ENCODE data around the gene HCN1. TPM values are rescaled to one million over a fixed set of nuclear protein-coding genes. Genes with fewer than 3 reads are reported as not detected.
"Not testable (repeated sequence)": the region's sequence is repeated elsewhere in the genome, so short reads cannot be mapped to it uniquely, and the experiment has no call there.

The HCN1 gene
- total RNA-seq, 2 donors from 2014 or later: 0.52 to 3.0 TPM

GRCh38 chr5:45355189-45355992, 340.8 kb downstream of the HCN1 start:
- Histone ChIP-seq H3K27me3 (no peaks in the 10 kb centered on the region), H3K9me3 (no peaks in the 10 kb centered on the region), H3K27ac (no peak overlapping the region), H3K36me3 (replicated peaks in 1 of 2; ENCODE audit: insufficient read depth in 1 of 2, low read depth in 2 of 2) (no peaks in the 10 kb centered on the region), H3K4me3 (no peak overlapping the region), H3K4me1 (peaks cover 11% of the 10 kb centered on the region)
- ATAC-seq (peak; percentile 42), DNase-seq (no peak)
- TF ChIP-seq POLR2A (IDR thresholded peaks at IDR 0.05) (no peak), CTCF (IDR thresholded peaks at IDR 0.05) (no peak)
- WGBS, 2 donors: 30 to 37% methylated on average over 3 of the region's 3 CpGs
- intact Hi-C loops (cut with DNase I): no loop called here

GRCh38 chr5:45336464-45336863, 359.7 kb downstream of the HCN1 start:
- Histone ChIP-seq H3K4me3 (no peak overlapping the region), H3K27me3 (no peaks in the 10 kb centered on the region), H3K9me3 (no peaks in the 10 kb centered on the region), H3K27ac (no peak overlapping the region), H3K4me1 (no peaks in the 10 kb centered on the region), H3K36me3 (replicated peaks in 1 of 2; ENCODE audit: insufficient read depth in 1 of 2, low read depth in 2 of 2) (no peaks in the 10 kb centered on the region)
- WGBS, 2 donors: 74 to 92% methylated on average over 2 of the region's 2 CpGs
- TF ChIP-seq CTCF (IDR thresholded peaks at IDR 0.05): no peak
- no peak for TF ChIP-seq POLR2A (IDR thresholded peaks at IDR 0.05)
- no peak for ATAC-seq
- no peak for DNase-seq
- intact Hi-C loops (cut with DNase I): no loop called here

- TF ChIP-seq POLR2A (IDR thresholded peaks at IDR 0.05) (no peak), CTCF (IDR thresholded peaks at IDR 0.05) (no peak)
- no peaks in the 10 kb centered on the region for H3K4me1 ChIP-seq
- no peaks in the 10 kb centered on the region for H3K9me3 ChIP-seq
- no peaks in the 10 kb centered on the region for H3K27me3 ChIP-seq
- 90% methylated on average over 2 of the region's 2 CpGs for WGBS, 2 donors
- no peak for DNase-seq
- H3K4me3 ChIP-seq: no peak overlapping the region
- H3K27ac ChIP-seq: no peak overlapping the region
- intact Hi-C loops (cut with DNase I): no loop called here
- H3K36me3 ChIP-seq (replicated peaks in 1 of 2; ENCODE audit: insufficient read depth in 1 of 2, low read depth in 2 of 2): no peaks in the 10 kb centered on the region
- ATAC-seq: no peak
These were observed 360.2 kb downstream of the HCN1 start for GRCh38 chr5:45335978-45336377.

- Histone ChIP-seq H3K27ac (no peak overlapping the region), H3K9me3 (no peaks in the 10 kb centered on the region), H3K36me3 (replicated peaks in 1 of 2; ENCODE audit: insufficient read depth in 1 of 2, low read depth in 2 of 2) (no peaks in the 10 kb centered on the region), H3K4me1 (no peaks in the 10 kb centered on the region), H3K27me3 (no peaks in the 10 kb centered on the region), H3K4me3 (no peak overlapping the region)
- DNase-seq: no peak
- ATAC-seq: no peak
- intact Hi-C loops (cut with DNase I): no loop called here
- no peak for TF ChIP-seq POLR2A (IDR thresholded peaks at IDR 0.05)
- no peak for TF ChIP-seq CTCF (IDR thresholded peaks at IDR 0.05)
These were observed 360.8 kb downstream of the HCN1 start for GRCh38 chr5:45335346-45335745.

- Histone ChIP-seq H3K4me1 (no peaks in the 10 kb centered on the region), H3K27me3 (no peaks in the 10 kb centered on the region), H3K27ac (no peak overlapping the region), H3K4me3 (no peak overlapping the region), H3K36me3 (replicated peaks in 1 of 2; ENCODE audit: insufficient read depth in 1 of 2, low read depth in 2 of 2) (no peaks in the 10 kb centered on the region), H3K9me3 (no peaks in the 10 kb centered on the region)
- TF ChIP-seq POLR2A (IDR thresholded peaks at IDR 0.05): no peak
- no peak for TF ChIP-seq CTCF (IDR thresholded peaks at IDR 0.05)
- 65 to 67% methylated on average over 1 of the region's 1 CpG for WGBS, 2 donors
- ATAC-seq (no peak), DNase-seq (no peak)
- intact Hi-C loops (cut with DNase I): no loop called here
These were observed 361.2 kb downstream of the HCN1 start for GRCh38 chr5:45334939-45335338.

- H3K9me3 ChIP-seq; H3K27me3 ChIP-seq; H3K4me1 ChIP-seq; intact Hi-C loops (cut with DNase I); DNase-seq; ATAC-seq; H3K4me3 ChIP-seq; H3K36me3 ChIP-seq (replicated peaks in 1 of 2; ENCODE audit: insufficient read depth in 1 of 2, low read depth in 2 of 2); H3K27ac ChIP-seq: not testable (repeated sequence)
- WGBS, 2 donors: 87 to 92% methylated on average over 3 to 8 of the region's 8 CpGs
These were observed 383.6 kb downstream of the HCN1 start for GRCh38 chr5:45312627-45313026.
